Mesenchymal stem cell (in vitro differentiated cells and primary cell): Measurements from ENCODE around the gene PLIN5.

Experiments
- DNase-seq: peaks from one replicate; pipeline ENCODE4 v3.0.0-alpha.2; 2013
- H2AFZ ChIP-seq: one replicate; pipeline ENCODE4 v1.6.1; 2013; ENCODE audit warnings: low read depth, mild to moderate bottlenecking, control low read depth, inconsistent platforms, low read length, moderate library complexity
- H2AK5ac ChIP-seq: 2 replicates; pipeline ENCODE4 v1.6.1; 2013; ENCODE audit warnings: low read length, moderate library complexity, mild to moderate bottlenecking, inconsistent platforms; ENCODE audit not compliant: severe bottlenecking
- H2BK120ac ChIP-seq: one replicate; pipeline ENCODE4 v1.6.1; 2013; ENCODE audit warnings: low read depth, mild to moderate bottlenecking, inconsistent platforms, low read length, moderate library complexity
- H2BK12ac ChIP-seq, 2 experiments: one replicate each; pipeline ENCODE4 v1.6.1; 2013; ENCODE audit warnings: inconsistent platforms in 2 of 2, low read length in 2 of 2, mild to moderate bottlenecking in 2 of 2, moderate library complexity in 2 of 2, control low read depth in 1 of 2
- H2BK15ac ChIP-seq: one replicate; pipeline ENCODE4 v1.6.1; 2013; ENCODE audit warnings: mild to moderate bottlenecking, low read depth, inconsistent platforms; ENCODE audit not compliant: poor library complexity, severe bottlenecking
- H2BK5ac ChIP-seq: 2 replicates; pipeline ENCODE4 v1.6.1; 2013; ENCODE audit warnings: low read depth, mild to moderate bottlenecking, low read length, control low read depth, inconsistent platforms; ENCODE audit not compliant: poor library complexity, severe bottlenecking
- H3K14ac ChIP-seq, 2 experiments: one replicate each; pipeline ENCODE4 v1.6.1; 2013; ENCODE audit warnings: inconsistent platforms in 2 of 2, low read length in 2 of 2, control low read depth in 1 of 2, mild to moderate bottlenecking in 1 of 2, moderate library complexity in 1 of 2
- H3K18ac ChIP-seq, 2 experiments: one replicate each; pipeline ENCODE4 v1.6.1; 2013; ENCODE audit warnings: inconsistent platforms in 2 of 2, low read length in 2 of 2, control low read depth in 1 of 2, low read depth in 1 of 2, mild to moderate bottlenecking in 1 of 2
- H3K23ac ChIP-seq, 2 experiments: one replicate each; pipeline ENCODE4 v1.6.1; 2013; ENCODE audit warnings: inconsistent platforms in 2 of 2, low read length in 2 of 2, mild to moderate bottlenecking in 2 of 2, moderate library complexity in 2 of 2, control low read depth in 1 of 2
- H3K27ac ChIP-seq: 2 replicates; pipeline ENCODE4 v1.5.1; 2013; ENCODE audit warnings: mild to moderate bottlenecking, moderate library complexity, low read length, control low read depth, inconsistent platforms; ENCODE audit not compliant: poor library complexity, severe bottlenecking
- H3K27me3 ChIP-seq, 2 experiments: 2 replicates each; pipeline versions ENCODE4 v1.6.1 to v1.7.0; 2013; ENCODE audit warnings: low read length in 2 of 2, mild to moderate bottlenecking in 2 of 2, moderate library complexity in 2 of 2, control low read depth in 1 of 2, inconsistent platforms in 1 of 2; ENCODE audit not compliant: control insufficient read depth in 1 of 2, insufficient read depth in 1 of 2
- H3K36me3 ChIP-seq, 2 experiments: 2 replicates each; pipeline versions ENCODE4 v1.6.1 to v1.7.0; 2013; ENCODE audit warnings: low read length in 2 of 2, control low read depth in 1 of 2, inconsistent platforms in 1 of 2, low read depth in 1 of 2, mild to moderate bottlenecking in 1 of 2; ENCODE audit not compliant: insufficient read depth in 2 of 2, control insufficient read depth in 1 of 2
- H3K4ac ChIP-seq, 2 experiments: one replicate each; pipeline ENCODE4 v1.6.1; 2013; ENCODE audit warnings: inconsistent platforms in 2 of 2, low read length in 2 of 2, mild to moderate bottlenecking in 2 of 2, moderate library complexity in 2 of 2, control low read depth in 1 of 2, low read depth in 1 of 2
- H3K4me1 ChIP-seq: 2 replicates; pipeline ENCODE4 v1.6.1; 2013; ENCODE audit warnings: low read depth, low read length, control low read depth; ENCODE audit not compliant: control insufficient read depth, insufficient read depth
- H3K4me2 ChIP-seq: 2 replicates; pipeline ENCODE4 v1.6.1; 2013; ENCODE audit warnings: low read length, mild to moderate bottlenecking, inconsistent platforms; ENCODE audit not compliant: poor library complexity, severe bottlenecking
- H3K4me3 ChIP-seq, 2 experiments: 2 replicates each; pipeline versions ENCODE4 v1.5.1 to v1.7.0; 2013; ENCODE audit warnings: low read length in 2 of 2, mild to moderate bottlenecking in 2 of 2, control low read depth in 1 of 2, low read depth in 1 of 2; ENCODE audit not compliant: insufficient read depth in 1 of 2
- H3K79me1 ChIP-seq: replicated peaks from 2 replicates; pipeline ENCODE4 v1.6.1; 2013; ENCODE audit warnings: mild to moderate bottlenecking, control low read depth, low read length, inconsistent platforms; ENCODE audit not compliant: poor library complexity, severe bottlenecking
- H3K9ac ChIP-seq: 2 replicates; pipeline ENCODE4 v1.7.0; 2013; ENCODE audit warnings: mild to moderate bottlenecking, low read length, moderate library complexity
- H3K9me3 ChIP-seq: 2 replicates; pipeline ENCODE4 v1.7.0; 2013; ENCODE audit warnings: mild to moderate bottlenecking, low read length; ENCODE audit not compliant: control insufficient read depth
- H4K8ac ChIP-seq: one replicate; pipeline ENCODE4 v1.6.1; 2013; ENCODE audit warnings: inconsistent platforms, mild to moderate bottlenecking, low read length, moderate library complexity
- H4K91ac ChIP-seq: one replicate; pipeline ENCODE4 v1.6.1; 2013; ENCODE audit warnings: mild to moderate bottlenecking, low read length, inconsistent platforms
- WGBS: methylation state at CpG from one replicate; pipeline ENCODE4 v1.1.7; 2013; ENCODE audit warnings: mixed read lengths; 5-methylcytosine and 5-hydroxymethylcytosine counted together

Gene PLIN5

GRCh38 chr19:4496304-4496703 is 38.7 kb downstream of the PLIN5 start:
- Histone ChIP-seq H2AK5ac (no peak overlapping the region), H4K91ac (no peak overlapping the region), H3K23ac (no peak overlapping the region), H3K4ac (no peak overlapping the region), H3K14ac (no peak overlapping the region), H3K4me1 (peaks cover 2% of the 10 kb centered on the region), H3K27ac (no peak overlapping the region), H3K27me3 (no peaks in the 10 kb centered on the region), H2AFZ (no peak overlapping the region), H3K36me3 (peaks cover 70 to 97% of the 10 kb centered on the region in 2 experiments), H3K4me2 (no peak overlapping the region), H3K4me3 (no peak overlapping the region), H4K8ac (no peak overlapping the region), H3K79me1 (peaks cover 48% of the 10 kb centered on the region), H3K9me3 (no peaks in the 10 kb centered on the region), H2BK12ac (no peak overlapping the region), H3K18ac (no peak overlapping the region), H3K9ac (no peak overlapping the region), H2BK15ac (no peak overlapping the region), H2BK5ac (no peak overlapping the region), H2BK120ac (no peak overlapping the region)
- no peak for DNase-seq
- WGBS = 92% methylated on average over 16 of the region's 18 CpGs

GRCh38 chr19:4495471-4495870 is 39.6 kb downstream of the PLIN5 start:
- peaks cover 72 to 95% of the 10 kb centered on the region in 2 experiments for H3K36me3 ChIP-seq
- no peak overlapping the region for H2BK15ac ChIP-seq
- H4K8ac ChIP-seq = no peak overlapping the region
- 90% methylated on average over 12 of the region's 12 CpGs for WGBS
- H3K9ac ChIP-seq = no peak overlapping the region
- H2BK5ac ChIP-seq = no peak overlapping the region
- H3K27me3 ChIP-seq = no peaks in the 10 kb centered on the region
- no peak overlapping the region for H2AFZ ChIP-seq
- peaks cover 48% of the 10 kb centered on the region for H3K79me1 ChIP-seq
- H3K4me3 ChIP-seq = no peak overlapping the region
- no peak overlapping the region for H3K14ac ChIP-seq
- no peak overlapping the region for H2BK12ac ChIP-seq
- no peak overlapping the region for H3K23ac ChIP-seq
- H2AK5ac ChIP-seq = no peak overlapping the region
- peaks cover 2% of the 10 kb centered on the region for H3K4me1 ChIP-seq
- no peak overlapping the region for H4K91ac ChIP-seq
- H3K4me2 ChIP-seq = no peak overlapping the region
- no peak overlapping the region for H2BK120ac ChIP-seq
- H3K27ac ChIP-seq = no peak overlapping the region
- H3K18ac ChIP-seq = no peak overlapping the region
- H3K9me3 ChIP-seq = no peaks in the 10 kb centered on the region
- H3K4ac ChIP-seq = no peak overlapping the region
- DNase-seq = no peak

GRCh38 chr19:4494691-4495064 is 40.3 kb downstream of the PLIN5 start:
- 96% methylated on average over 8 of the region's 8 CpGs for WGBS
- H3K23ac ChIP-seq = no peak overlapping the region
- H3K14ac ChIP-seq = no peak overlapping the region
- H3K4ac ChIP-seq = no peak overlapping the region
- no peak overlapping the region for H3K18ac ChIP-seq
- DNase-seq = no peak
- no peak overlapping the region for H4K91ac ChIP-seq
- peaks cover 2% of the 10 kb centered on the region for H3K4me1 ChIP-seq
- no peaks in the 10 kb centered on the region for H3K9me3 ChIP-seq
- no peak overlapping the region for H2BK12ac ChIP-seq
- H3K4me3 ChIP-seq = no peak overlapping the region
- no peak overlapping the region for H2BK15ac ChIP-seq
- H3K36me3 ChIP-seq = peaks cover 78 to 94% of the 10 kb centered on the region in 2 experiments
- H3K27ac ChIP-seq = no peak overlapping the region
- H2AK5ac ChIP-seq = no peak overlapping the region
- peaks cover 51% of the 10 kb centered on the region for H3K79me1 ChIP-seq
- no peaks in the 10 kb centered on the region for H3K27me3 ChIP-seq
- no peak overlapping the region for H3K4me2 ChIP-seq
- no peak overlapping the region for H4K8ac ChIP-seq
- H2AFZ ChIP-seq = no peak overlapping the region
- H2BK120ac ChIP-seq = no peak overlapping the region
- H3K9ac ChIP-seq = no peak overlapping the region
- H2BK5ac ChIP-seq = no peak overlapping the region

GRCh38 chr19:4493929-4494690 is 40.9 kb downstream of the PLIN5 start:
- WGBS = 98% methylated on average over 60 of the region's 61 CpGs
- H4K8ac ChIP-seq = no peak overlapping the region

More at GRCh38 chr19:4493929-4494690, 40.9 kb downstream of the PLIN5 start:
- H2BK15ac ChIP-seq = no peak overlapping the region
- no peaks in the 10 kb centered on the region for H3K9me3 ChIP-seq
- H3K4me3 ChIP-seq = no peak overlapping the region
- no peak overlapping the region for H3K9ac ChIP-seq
- no peak overlapping the region for H2BK12ac ChIP-seq
- no peak for DNase-seq
- H3K4me1 ChIP-seq = peaks cover 2% of the 10 kb centered on the region
- H3K79me1 ChIP-seq = peaks cover 51% of the 10 kb centered on the region
- H3K14ac ChIP-seq = no peak overlapping the region
- H3K4me2 ChIP-seq = no peak overlapping the region
- H2BK5ac ChIP-seq = no peak overlapping the region
- H4K91ac ChIP-seq = no peak overlapping the region
- no peak overlapping the region for H2BK120ac ChIP-seq
- no peak overlapping the region for H2AFZ ChIP-seq
- no peaks in the 10 kb centered on the region for H3K27me3 ChIP-seq
- H3K23ac ChIP-seq = no peak overlapping the region
- H3K36me3 ChIP-seq = peaks cover 82 to 93% of the 10 kb centered on the region in 2 experiments
- no peak overlapping the region for H3K18ac ChIP-seq
- H2AK5ac ChIP-seq = no peak overlapping the region
- H3K27ac ChIP-seq = no peak overlapping the region
- no peak overlapping the region for H3K4ac ChIP-seq
